HepG2 (cell line): ENCODE data around the gene SELENOW. TPM values are rescaled to one million over a fixed set of nuclear protein-coding genes. Genes with fewer than 3 reads are reported as not detected.
A peak's percentile ranks its signal among the peaks of the same experiment; 100 is the strongest.

Experiments
- CHD4 ChIP-seq: fragments of 200-600 bp; sonication (generic); IDR thresholded peaks from 2 replicates; pipeline ENCODE4 v1.7.0; 2017; ENCODE audit warnings: mild to moderate bottlenecking, low read length, borderline replicate concordance
- CREM ChIP-seq, 2 experiments: sonication (generic) in 1 of 2; formaldehyde crosslinking in 1 of 2; IDR thresholded peaks; 2 replicates each; pipeline versions ENCODE4 v1.4.0 to v1.6.1; 2016 to 2020; ENCODE audit warnings: antibody characterized with exemption in 1 of 2, mild to moderate bottlenecking in 1 of 2, missing genetic modification reagents in 1 of 2
- HIC2 ChIP-seq: sonication (generic); formaldehyde crosslinking; IDR thresholded peaks from 2 replicates; pipeline ENCODE4 v1.9.0; 2022; ENCODE audit warnings: low read depth, missing genetic modification reagents
- HOXA7 ChIP-seq: sonication (generic); formaldehyde crosslinking; IDR thresholded peaks from 2 replicates; pipeline ENCODE4 v1.8.1; 2022; ENCODE audit warnings: mild to moderate bottlenecking, missing genetic modification reagents, moderate library complexity
- JUNB ChIP-seq: sonication (generic); formaldehyde crosslinking; IDR thresholded peaks from 2 replicates; pipeline ENCODE4 v1.8.0; 2022; ENCODE audit warnings: missing genetic modification reagents, mild to moderate bottlenecking, borderline replicate concordance
- KDM6A ChIP-seq: IDR thresholded peaks from 2 replicates; pipeline ENCODE4 v1.6.1; 2016; ENCODE audit warnings: low read depth
- NR2C2 ChIP-seq: sonication (generic); formaldehyde crosslinking; IDR thresholded peaks from 2 replicates; pipeline ENCODE4 v1.4.0; 2020; ENCODE audit warnings: missing genetic modification reagents, mild to moderate bottlenecking, moderate library complexity, borderline replicate concordance
- NR2F2 ChIP-seq: IDR thresholded peaks from 2 replicates; pipeline ENCODE4 v1.6.1; 2012; ENCODE audit warnings: low read depth, inconsistent platforms, borderline replicate concordance
- SETDB1 ChIP-seq: sonication (generic); formaldehyde crosslinking; IDR thresholded peaks from 2 replicates; pipeline ENCODE4 v1.5.1; 2020; ENCODE audit warnings: missing genetic modification reagents, mild to moderate bottlenecking, borderline replicate concordance
- SNAPC2 ChIP-seq: sonication (generic); formaldehyde crosslinking; IDR thresholded peaks from 2 replicates; pipeline ENCODE4 v1.8.1; 2022; ENCODE audit warnings: mild to moderate bottlenecking, missing genetic modification reagents
- ZBTB2 ChIP-seq: sonication (generic); formaldehyde crosslinking; IDR thresholded peaks from 2 replicates; pipeline ENCODE4 v1.8.0; 2022; ENCODE audit warnings: low read depth, missing genetic modification reagents
- ZBTB26 ChIP-seq: IDR thresholded peaks from 2 replicates; pipeline ENCODE4 v1.6.1; 2016; ENCODE audit warnings: missing compliant biosample characterization, missing genetic modification reagents, borderline replicate concordance
- ZNF232 ChIP-seq: sonication (generic); formaldehyde crosslinking; IDR thresholded peaks from 2 replicates; pipeline ENCODE4 v1.4.0; 2020; ENCODE audit warnings: missing genetic modification reagents, borderline replicate concordance
- ZNF335 ChIP-seq: sonication (generic); formaldehyde crosslinking; IDR thresholded peaks from 2 replicates; pipeline ENCODE4 v1.4.0; 2020; ENCODE audit warnings: missing genetic modification reagents
- ZNF350 ChIP-seq: sonication (generic); formaldehyde crosslinking; IDR thresholded peaks from 2 replicates; pipeline ENCODE4 v1.4.0; 2020; ENCODE audit warnings: mild to moderate bottlenecking, low read depth, missing genetic modification reagents, borderline replicate concordance
- ZNF552 ChIP-seq: sonication (generic); formaldehyde crosslinking; IDR thresholded peaks from 2 replicates; pipeline ENCODE4 v1.9.0; 2022; ENCODE audit warnings: missing genetic modification reagents, mild to moderate bottlenecking, borderline replicate concordance
- ZNF75D ChIP-seq: sonication (generic); formaldehyde crosslinking; IDR thresholded peaks from 2 replicates; pipeline ENCODE4 v1.8.1; 2023; ENCODE audit warnings: missing genetic modification reagents, mild to moderate bottlenecking, borderline replicate concordance
- ZNF775 ChIP-seq: sonication (generic); formaldehyde crosslinking; IDR thresholded peaks from 2 replicates; pipeline ENCODE4 v1.4.0; 2020; ENCODE audit warnings: missing genetic modification reagents, mild to moderate bottlenecking, moderate library complexity, borderline replicate concordance
- ZNF782 ChIP-seq: sonication (generic); formaldehyde crosslinking; IDR thresholded peaks from 2 replicates; pipeline ENCODE4 v1.4.0; 2020; ENCODE audit warnings: missing genetic modification reagents, mild to moderate bottlenecking, borderline replicate concordance
- polyA plus RNA-seq, 8 experiments: library from polyadenylated mRNA; depleted of rRNA in 3 of 8; stranded (reverse) in 7 of 8; unstranded in 1 of 8; fragments of >200 nt; fragmentation: Illumina TruSeq in 4 of 8; extraction: Trizol in 4 of 8; gene quantifications; 2 replicates each; pipeline versions ENCODE4 v1.2.1 to v1.2.3, GENCODE V29; 2011 to 2016; ENCODE audit warnings: low read depth in 4 of 8, missing spikeins in 1 of 8, mixed read lengths in 1 of 8; ENCODE audit not compliant: insufficient read depth in 1 of 8
- total RNA-seq, 5 experiments: library from RNA; depleted of rRNA; stranded (reverse); fragments of >200 nt; fragmentation: Illumina TruSeq; extraction: Trizol; gene quantifications; 2 replicates each; pipeline ENCODE4 v1.2.3, GENCODE V29; 2016; ENCODE audit warnings: low read depth in 1 of 5
- TF ChIP-seq, protein P1 (sequence below): sonication (generic); formaldehyde crosslinking; IDR thresholded peaks from 2 replicates; pipeline ENCODE4 v1.5.0; 2020; ENCODE audit warnings: mild to moderate bottlenecking, missing genetic modification reagents

Gene SELENOW
- total and polyA plus RNA-seq, 2 of the 13 experiments (the other 11 are each of a cell fraction or from before 2014, with no cell fraction given), result 50.3 to 64.7 TPM

DNA sequence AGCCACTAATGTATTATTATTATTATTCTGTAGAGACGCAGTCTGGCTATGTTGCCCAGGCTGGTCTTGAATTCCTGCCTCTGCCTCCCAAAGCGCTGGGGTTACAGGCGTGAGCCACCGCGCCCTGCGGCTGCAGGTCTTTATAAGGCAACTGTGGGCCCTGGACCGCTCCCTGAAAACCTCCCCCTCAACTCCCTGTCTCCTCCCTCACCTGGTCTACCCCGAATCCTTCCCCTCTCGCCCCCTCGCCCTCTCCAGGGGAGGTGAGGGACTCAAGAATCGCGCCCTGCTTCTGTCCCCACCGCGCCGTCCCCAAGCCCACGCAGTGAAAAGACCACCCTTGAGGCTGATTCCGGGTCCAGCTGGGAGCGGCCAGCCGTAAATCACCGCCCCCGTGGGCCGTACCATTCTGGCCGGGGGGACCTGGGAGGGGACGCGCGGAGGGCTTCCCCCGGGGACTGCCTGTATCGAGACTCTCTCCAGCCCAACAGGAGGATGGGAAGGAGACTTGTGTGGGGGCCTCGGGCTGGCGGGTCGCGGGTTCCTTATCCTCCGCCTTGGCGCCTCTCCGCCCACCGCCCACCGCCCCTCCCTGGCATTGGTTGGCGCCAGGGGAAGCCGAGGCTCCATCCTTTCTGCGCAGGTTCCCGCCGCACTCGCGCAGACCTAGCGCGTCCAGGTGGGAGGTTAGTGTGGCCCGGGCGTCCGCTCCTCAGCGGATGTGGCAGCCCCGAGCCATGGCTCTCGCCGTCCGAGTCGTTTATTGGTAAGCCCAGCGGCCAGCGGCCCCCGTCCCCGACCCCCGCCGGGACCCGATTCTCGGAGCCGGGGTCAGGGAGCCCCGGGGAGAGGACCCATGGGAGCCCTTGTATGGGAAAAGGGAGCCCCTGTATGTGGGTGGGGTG, at the start of gene SELENOW (continued):
- peak; percentile 61; the same call in 1 of the 2 replicates for TF ChIP-seq ZNF350 (CRISPR knock-in tag)
- TF ChIP-seq ZNF335, result peak; percentile 22; the same call in 1 of the 2 replicates
- 0 out of 2 replicates have a peak, but pooled peaks have one; percentile 11 for TF ChIP-seq HIC2 (CRISPR knock-in tag)
- no peak for TF ChIP-seq HOXA7 (CRISPR knock-in tag)
- TF ChIP-seq SETDB1, result no peak
- TF ChIP-seq ZNF782 (CRISPR knock-in tag), result no peak
- peak; percentile 31; the same call in 1 of the 2 replicates for TF ChIP-seq ZNF232
- TF ChIP-seq NR2C2 (CRISPR knock-in tag), result 0 out of 2 replicates have a peak, but pooled peaks have one; percentile 30
- no peak for TF ChIP-seq CHD4
- TF ChIP-seq CREM (IDR thresholded peaks at IDR 0.05), result no peak; the same call in 1 of the 2 replicates
- no peak for TF ChIP-seq CREM (CRISPR knock-in tag; IDR thresholded peaks at IDR 0.05)
- TF ChIP-seq NR2F2, result no peak
- TF ChIP-seq, protein P1, sequence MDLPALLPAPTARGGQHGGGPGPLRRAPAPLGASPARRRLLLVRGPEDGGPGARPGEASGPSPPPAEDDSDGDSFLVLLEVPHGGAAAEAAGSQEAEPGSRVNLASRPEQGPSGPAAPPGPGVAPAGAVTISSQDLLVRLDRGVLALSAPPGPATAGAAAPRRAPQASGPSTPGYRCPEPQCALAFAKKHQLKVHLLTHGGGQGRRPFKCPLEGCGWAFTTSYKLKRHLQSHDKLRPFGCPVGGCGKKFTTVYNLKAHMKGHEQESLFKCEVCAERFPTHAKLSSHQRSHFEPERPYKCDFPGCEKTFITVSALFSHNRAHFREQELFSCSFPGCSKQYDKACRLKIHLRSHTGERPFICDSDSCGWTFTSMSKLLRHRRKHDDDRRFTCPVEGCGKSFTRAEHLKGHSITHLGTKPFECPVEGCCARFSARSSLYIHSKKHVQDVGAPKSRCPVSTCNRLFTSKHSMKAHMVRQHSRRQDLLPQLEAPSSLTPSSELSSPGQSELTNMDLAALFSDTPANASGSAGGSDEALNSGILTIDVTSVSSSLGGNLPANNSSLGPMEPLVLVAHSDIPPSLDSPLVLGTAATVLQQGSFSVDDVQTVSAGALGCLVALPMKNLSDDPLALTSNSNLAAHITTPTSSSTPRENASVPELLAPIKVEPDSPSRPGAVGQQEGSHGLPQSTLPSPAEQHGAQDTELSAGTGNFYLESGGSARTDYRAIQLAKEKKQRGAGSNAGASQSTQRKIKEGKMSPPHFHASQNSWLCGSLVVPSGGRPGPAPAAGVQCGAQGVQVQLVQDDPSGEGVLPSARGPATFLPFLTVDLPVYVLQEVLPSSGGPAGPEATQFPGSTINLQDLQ (CRISPR knock-in tag), result no peak
- TF ChIP-seq ZBTB2 (CRISPR knock-in tag), result no peak
- no peak for TF ChIP-seq KDM6A (CRISPR knock-in tag)
- no peak for TF ChIP-seq SNAPC2 (CRISPR knock-in tag)
- TF ChIP-seq ZNF552 (CRISPR knock-in tag), result peak; percentile 77; the same call in 1 of the 2 replicates
- no peak for TF ChIP-seq JUNB (CRISPR knock-in tag)
- no peak for TF ChIP-seq ZNF75D (CRISPR knock-in tag)
- TF ChIP-seq ZNF775, result no peak
- TF ChIP-seq ZBTB26, result peak; percentile 28; the same call in 1 of the 2 replicates
